Measurements from ENCODE around the gene ICAM1. TPM values are rescaled to one million over a fixed set of nuclear protein-coding genes. Genes with fewer than 3 reads are reported as not detected.

ICAM1 gene
- total and polyA plus RNA-seq, 10 of the 15 experiments (the other 5 are each of a cell fraction or from before 2014, with no cell fraction given): 7.6 to 115 (median 60.2) TPM

GRCh38 chr19:10226021-10226375, 44.9 kb upstream of the ICAM1 start:
- Histone ChIP-seq H3K4me3 (no peak overlapping the region), H4K20me1 (ENCODE audit: control insufficient read depth, insufficient read depth) (no peaks in the 10 kb centered on the region), H3K27ac (ENCODE audit: control insufficient read depth, insufficient read depth) (no peak overlapping the region), H3K4me2 (ENCODE audit: control insufficient read depth, insufficient read depth) (no peak overlapping the region), H3K9me3 (replicated peaks; ENCODE audit: control insufficient read depth, insufficient read depth, low read length) (no peaks in the 10 kb centered on the region; the same call in 2 of the 3 replicates), H3K27me3 (replicated peaks in 1 of 2; ENCODE audit: control insufficient read depth in 2 of 2, insufficient read depth in 2 of 2, low read length in 1 of 2) (no peaks in the 10 kb centered on the region), H3K9ac (ENCODE audit: control insufficient read depth, insufficient read depth, low read length) (no peak overlapping the region), H3K79me2 (ENCODE audit: control insufficient read depth, insufficient read depth, low read length) (peaks cover 60% of the 10 kb centered on the region), H2AFZ (ENCODE audit: control insufficient read depth, low read depth, low read length) (no peak overlapping the region), H3K36me3 (ENCODE audit: control insufficient read depth in 2 of 2, insufficient read depth in 2 of 2, low read length in 1 of 2) (peaks cover 8 to 11% of the 10 kb centered on the region in 2 experiments; a peak in 3 of 4 replicates), H3K4me1 (ENCODE audit: control insufficient read depth, insufficient read depth, low read length) (peaks cover 35% of the 10 kb centered on the region)
- ATAC-seq (no peak), FAIRE-seq (no peak), DNase-seq (ENCODE audit: low read depth, low spot score) (no peak)
- TF ChIP-seq TCF3 (IDR thresholded peaks at IDR 0.05; ENCODE audit: borderline replicate concordance, insufficient read depth, low read depth, low read length): no peak
- no peak for TF ChIP-seq ZNF384 (IDR thresholded peaks at IDR 0.05; ENCODE audit: borderline replicate concordance, low read depth, low read length)
- TF ChIP-seq NR2C1 (IDR thresholded peaks at IDR 0.05): no peak
- no peak for TF ChIP-seq ETV6 (conservative IDR thresholded peaks at IDR 0.05 in 1 of 2, IDR thresholded peaks at IDR 0.05 in 1 of 2; ENCODE audit: borderline replicate concordance in 1 of 2, low read depth in 1 of 2)
- TF ChIP-seq MYC (IDR thresholded peaks at IDR 0.05; ENCODE audit: insufficient read depth, insufficient read length, insufficient replicate concordance, low read length, severe bottlenecking): no peak
- POLR2A ChIA-PET: interaction anchor here (0.8 kb wide), 1 partner anchor 23 kb away, joined by 5 read pairs; no protein-coding TSS in a partner anchor
- intact Hi-C loops (cut with micrococcal nuclease; ENCODE audit: unreplicated experiment) (no loop called here), in situ Hi-C loops (cut with MboI) (loop anchor here (25.0 kb wide), 1 partner anchor 1089 kb away; the partner anchor contains the start of genes OR7G3 and ZNF317)
- SMC1A ChIA-PET (ENCODE audit: uncharacterized antibody, unreplicated experiment): interaction anchor here (0.9 to 8.8 kb wide), 6 partner anchors 16 to 34 kb away, joined by 3 to 78 read pairs (median 4); partner anchors contain the start of gene DNMT1
- CTCF ChIA-PET: interaction anchor here (0.5 to 9.8 kb wide), 6 partner anchors 9 to 35 kb away, joined by 3 to 148 read pairs (median 6); partner anchors contain the start of gene MRPL4
- RAD21 ChIA-PET (ENCODE audit: unreplicated experiment): interaction anchor here (0.8 to 8.2 kb wide), 4 partner anchors 9 to 33 kb away, joined by 3 to 98 read pairs (median 6); partner anchors contain the start of gene MRPL4
- WGBS (ENCODE audit: insufficient coverage, insufficient replicate concordance, low lambda C conversion rate, missing lambda C conversion rate): 90% methylated on average over 6 of the region's 6 CpGs
- BruUV-seq (replicated peaks): no TSS peak

Measured in GM12878 (cell line).